ENCODE measurements around the gene ZNF253. TPM values are rescaled to one million over a fixed set of nuclear protein-coding genes. Genes with fewer than 3 reads are reported as not detected.

The ZNF253 gene
- total and polyA plus RNA-seq, 9 of the 15 experiments (the other 6 are each of a cell fraction or from before 2014, with no cell fraction given) = 4.0 to 14.4 (median 7.5) TPM

DNA sequence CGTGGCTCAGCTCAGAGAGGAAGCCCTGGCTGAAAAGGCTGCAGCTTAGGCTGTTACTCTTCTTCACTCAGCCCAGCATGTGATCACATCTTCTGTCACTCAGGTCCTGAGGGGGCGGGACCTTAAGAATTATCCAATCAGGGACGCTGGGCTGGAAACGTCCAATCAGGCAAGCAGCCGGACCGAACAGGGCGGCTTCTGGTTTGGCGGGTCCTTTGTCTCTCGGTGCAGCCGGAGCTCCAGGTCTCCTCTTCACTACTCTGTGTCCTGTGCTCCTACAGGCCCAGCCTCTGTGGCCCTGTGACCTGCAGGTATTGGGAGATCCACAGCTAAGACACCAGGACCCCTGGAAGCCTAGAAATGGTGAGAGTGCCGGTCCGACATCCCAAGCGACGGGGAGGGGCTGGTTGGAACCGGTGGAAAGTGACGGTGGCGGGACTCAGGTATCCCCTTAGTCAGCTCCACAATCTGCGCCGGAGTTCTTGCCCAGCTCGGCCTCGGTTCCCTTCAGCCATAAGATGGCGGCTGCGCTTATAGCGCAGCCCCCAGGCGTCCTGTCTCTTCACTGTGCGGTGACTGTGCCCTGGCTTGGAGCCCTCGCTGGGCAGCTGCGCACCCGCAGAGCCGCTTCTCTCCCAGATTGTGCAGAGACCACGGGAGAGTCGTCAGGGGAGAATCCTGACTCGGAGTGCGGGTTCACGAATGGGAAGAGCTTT lies 35.2 kb downstream of the ZNF253 start, which contains the start of gene ZNF93:
TSS of gene ZNF93 (plus strand) at position 218 of the 716 bp plus-strand sequence. CDS start at position 361, 143 bp downstream.
- ChIA-PET CTCF (ENCODE audit: low intra/inter-chr PET ratio) (interaction anchor here (0.7 kb wide), 1 partner anchor 367 kb away, joined by 4 read pairs; no protein-coding TSS in a partner anchor), POLR2A (interaction anchor here (0.6 to 3.1 kb wide), 20 partner anchors 8 to 536 kb away, joined by 3 to 16 read pairs (median 4); partner anchors contain the start of genes ZNF14 and ZNF253)
- H3K79me2 ChIP-seq (ENCODE audit: control insufficient read depth, insufficient read depth, low read length) = peaks cover 48% of the 10 kb centered on the region
- peak within 1 kb of the TSS; percentile 91 for H3K27ac ChIP-seq (ENCODE audit: extremely low read depth, low read depth, low read length)
- peak within 1 kb of the TSS; percentile 63 for H3K4me3 ChIP-seq
- intact Hi-C loops (cut with micrococcal nuclease) (loop anchor here (1.0 kb wide), 1 partner anchor 35 kb away; no protein-coding TSS in a partner anchor), in situ Hi-C loops (cut with MboI) (no loop called here)
- H3K9me1 ChIP-seq (ENCODE audit: control insufficient read depth, insufficient read depth, low read length) = no peaks in the 10 kb centered on the region
- WGBS (ENCODE audit: insufficient coverage, low coverage, missing lambda C conversion rate) = 1% methylated on average over 31 of the region's 35 CpGs
- ATAC-seq = peak; percentile 97
- H3K27me3 ChIP-seq (ENCODE audit: control insufficient read depth in 2 of 2, insufficient read depth in 2 of 2, low read length in 2 of 2) = no peaks in the 10 kb centered on the region
- peak; percentile 97 for FAIRE-seq
- BruUV-seq (replicated peaks) = TSS peak; percentile 95
- H3K9ac ChIP-seq (ENCODE audit: insufficient read depth in 1 of 2, low read depth in 2 of 2, low read length in 2 of 2) = peak within 1 kb of the TSS; percentile 94 to 99
- peaks cover 4% of the 10 kb centered on the region for H3K9me3 ChIP-seq (replicated peaks; ENCODE audit: control insufficient read depth, insufficient read depth, low read depth, low read length)
- peaks cover 12% of the 10 kb centered on the region; the same call in 1 of the 3 replicates for H3K36me3 ChIP-seq (ENCODE audit: control insufficient read depth, insufficient read depth, low read length)
- peak within 1 kb of the TSS; percentile 88 for H3K4me2 ChIP-seq (ENCODE audit: insufficient read depth, low read length)
- peak; percentile 94 to 96 (median 95) for DNase-seq (ENCODE audit: extremely low read depth in 1 of 4, low spot score in 3 of 4)
- H3K4me1 ChIP-seq (replicated peaks in 1 of 2; ENCODE audit: control insufficient read depth in 2 of 2, insufficient read depth in 2 of 2, low read length in 2 of 2) = peaks cover 8 to 16% of the 10 kb centered on the region in 2 experiments
- no peaks in the 10 kb centered on the region for H4K20me1 ChIP-seq (replicated peaks; ENCODE audit: control insufficient read depth, insufficient read depth, low read length)
- peak within 1 kb of the TSS; percentile 88 for H2AFZ ChIP-seq (ENCODE audit: low read depth, low read length)
- TF ChIP-seq, protein P1, sequence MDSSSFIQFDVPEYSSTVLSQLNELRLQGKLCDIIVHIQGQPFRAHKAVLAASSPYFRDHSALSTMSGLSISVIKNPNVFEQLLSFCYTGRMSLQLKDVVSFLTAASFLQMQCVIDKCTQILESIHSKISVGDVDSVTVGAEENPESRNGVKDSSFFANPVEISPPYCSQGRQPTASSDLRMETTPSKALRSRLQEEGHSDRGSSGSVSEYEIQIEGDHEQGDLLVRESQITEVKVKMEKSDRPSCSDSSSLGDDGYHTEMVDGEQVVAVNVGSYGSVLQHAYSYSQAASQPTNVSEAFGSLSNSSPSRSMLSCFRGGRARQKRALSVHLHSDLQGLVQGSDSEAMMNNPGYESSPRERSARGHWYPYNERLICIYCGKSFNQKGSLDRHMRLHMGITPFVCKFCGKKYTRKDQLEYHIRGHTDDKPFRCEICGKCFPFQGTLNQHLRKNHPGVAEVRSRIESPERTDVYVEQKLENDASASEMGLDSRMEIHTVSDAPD (CRISPR knock-in tag; IDR thresholded peaks at IDR 0.05) = no peak
- TF ChIP-seq NR2F6 (CRISPR knock-in tag; IDR thresholded peaks at IDR 0.05) (no peak), CBFA2T2 (conservative IDR thresholded peaks at IDR 0.05) (no peak), ZKSCAN8 (CRISPR knock-in tag; IDR thresholded peaks at IDR 0.05) (no peak), PTBP1 (IDR thresholded peaks at IDR 0.05; ENCODE audit: low read depth, low read length) (no peak), SP2 (IDR thresholded peaks at IDR 0.05; ENCODE audit: extremely low read depth, low read depth, low read length, poor library complexity, severe bottlenecking) (peak; percentile 57), HOXB6 (CRISPR knock-in tag; IDR thresholded peaks at IDR 0.05; ENCODE audit: borderline replicate concordance) (no peak), RBFOX2 (IDR thresholded peaks at IDR 0.05; ENCODE audit: low read depth, low read length) (peak; percentile 93), TEAD2 (tag; IDR thresholded peaks at IDR 0.05) (no peak), TCF7L2 (IDR thresholded peaks at IDR 0.05; ENCODE audit: low read depth, low read length) (no peak), RNF2 (IDR thresholded peaks at IDR 0.05) (no peak; the same call in 1 of the 2 replicates), IRF2 (CRISPR knock-in tag; IDR thresholded peaks at IDR 0.05) (no peak), RBM25 (IDR thresholded peaks at IDR 0.05; ENCODE audit: low read depth, low read length, severe bottlenecking) (peak; percentile 46), ZFP30 (CRISPR knock-in tag; IDR thresholded peaks at IDR 0.05; ENCODE audit: borderline replicate concordance) (no peak)
- TF ChIP-seq, protein P2, sequence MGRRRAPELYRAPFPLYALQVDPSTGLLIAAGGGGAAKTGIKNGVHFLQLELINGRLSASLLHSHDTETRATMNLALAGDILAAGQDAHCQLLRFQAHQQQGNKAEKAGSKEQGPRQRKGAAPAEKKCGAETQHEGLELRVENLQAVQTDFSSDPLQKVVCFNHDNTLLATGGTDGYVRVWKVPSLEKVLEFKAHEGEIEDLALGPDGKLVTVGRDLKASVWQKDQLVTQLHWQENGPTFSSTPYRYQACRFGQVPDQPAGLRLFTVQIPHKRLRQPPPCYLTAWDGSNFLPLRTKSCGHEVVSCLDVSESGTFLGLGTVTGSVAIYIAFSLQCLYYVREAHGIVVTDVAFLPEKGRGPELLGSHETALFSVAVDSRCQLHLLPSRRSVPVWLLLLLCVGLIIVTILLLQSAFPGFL (CRISPR knock-in tag; IDR thresholded peaks at IDR 0.05) = no peak
- TF ChIP-seq, protein P3, sequence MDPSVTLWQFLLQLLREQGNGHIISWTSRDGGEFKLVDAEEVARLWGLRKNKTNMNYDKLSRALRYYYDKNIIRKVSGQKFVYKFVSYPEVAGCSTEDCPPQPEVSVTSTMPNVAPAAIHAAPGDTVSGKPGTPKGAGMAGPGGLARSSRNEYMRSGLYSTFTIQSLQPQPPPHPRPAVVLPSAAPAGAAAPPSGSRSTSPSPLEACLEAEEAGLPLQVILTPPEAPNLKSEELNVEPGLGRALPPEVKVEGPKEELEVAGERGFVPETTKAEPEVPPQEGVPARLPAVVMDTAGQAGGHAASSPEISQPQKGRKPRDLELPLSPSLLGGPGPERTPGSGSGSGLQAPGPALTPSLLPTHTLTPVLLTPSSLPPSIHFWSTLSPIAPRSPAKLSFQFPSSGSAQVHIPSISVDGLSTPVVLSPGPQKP (CRISPR knock-in tag; IDR thresholded peaks at IDR 0.05) = no peak
- TF ChIP-seq, protein P4, sequence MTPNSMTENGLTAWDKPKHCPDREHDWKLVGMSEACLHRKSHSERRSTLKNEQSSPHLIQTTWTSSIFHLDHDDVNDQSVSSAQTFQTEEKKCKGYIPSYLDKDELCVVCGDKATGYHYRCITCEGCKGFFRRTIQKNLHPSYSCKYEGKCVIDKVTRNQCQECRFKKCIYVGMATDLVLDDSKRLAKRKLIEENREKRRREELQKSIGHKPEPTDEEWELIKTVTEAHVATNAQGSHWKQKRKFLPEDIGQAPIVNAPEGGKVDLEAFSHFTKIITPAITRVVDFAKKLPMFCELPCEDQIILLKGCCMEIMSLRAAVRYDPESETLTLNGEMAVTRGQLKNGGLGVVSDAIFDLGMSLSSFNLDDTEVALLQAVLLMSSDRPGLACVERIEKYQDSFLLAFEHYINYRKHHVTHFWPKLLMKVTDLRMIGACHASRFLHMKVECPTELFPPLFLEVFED (CRISPR knock-in tag; conservative IDR thresholded peaks at IDR 0.05) = 0 out of 2 replicates have a peak, but pooled peaks have one; percentile 5

Measured in K562 (cell line).